Measurements from ENCODE around the gene RING1. TPM values are rescaled to one million over a fixed set of nuclear protein-coding genes. Genes with fewer than 3 reads are reported as not detected.

Gene RING1
- total RNA-seq, 1 donor from 2014 or later = 30.8 TPM

DNA sequence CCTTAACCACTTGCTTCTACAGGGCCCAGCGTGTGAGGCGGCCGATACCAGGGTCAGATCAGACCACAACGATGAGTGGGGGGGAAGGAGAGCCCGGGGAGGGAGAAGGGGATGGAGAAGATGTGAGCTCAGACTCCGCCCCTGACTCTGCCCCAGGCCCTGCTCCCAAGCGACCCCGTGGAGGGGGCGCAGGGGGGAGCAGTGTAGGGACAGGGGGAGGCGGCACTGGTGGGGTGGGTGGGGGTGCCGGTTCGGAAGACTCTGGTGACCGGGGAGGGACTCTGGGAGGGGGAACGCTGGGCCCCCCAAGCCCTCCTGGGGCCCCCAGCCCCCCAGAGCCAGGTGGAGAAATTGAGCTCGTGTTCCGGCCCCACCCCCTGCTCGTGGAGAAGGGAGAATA lies 2.8 kb downstream of the RING1 start:
- H4K20me1 ChIP-seq (ENCODE audit: insufficient read depth, low read length) = peaks cover 13% of the 10 kb centered on the region
- Mint-ChIP-seq H3K36me3 (ENCODE audit: low read depth, unreplicated experiment) (peaks cover 15% of the 10 kb centered on the region), H3K4me3 (ENCODE audit: unreplicated experiment) (no peak overlapping the region), H3K27ac (ENCODE audit: unreplicated experiment) (no peak overlapping the region), H3K4me1 (ENCODE audit: low read depth, unreplicated experiment) (peaks cover 14% of the 10 kb centered on the region), H3K27me3 (ENCODE audit: low read depth, unreplicated experiment) (peaks cover 19% of the 10 kb centered on the region), H3K9me3 (ENCODE audit: unreplicated experiment) (peaks cover 2% of the 10 kb centered on the region)
- H3K4me1 ChIP-seq (ENCODE audit: insufficient read depth, low read length) = peaks cover 23% of the 10 kb centered on the region
- peaks cover 26% of the 10 kb centered on the region for H3K79me2 ChIP-seq (ENCODE audit: insufficient read depth, low read length)
- H3K9me3 ChIP-seq (ENCODE audit: insufficient read depth, low read depth, low read length) = no peaks in the 10 kb centered on the region
- no peak for FAIRE-seq
- no peak overlapping the region for H3K27ac ChIP-seq (ENCODE audit: low read depth, low read length)
- peaks cover 13% of the 10 kb centered on the region for H3K36me3 ChIP-seq (ENCODE audit: insufficient read depth, low read length)
- no peak overlapping the region for H3K4me3 ChIP-seq (ENCODE audit: insufficient read depth, low read depth, low read length)
- no peak overlapping the region for H3K4me2 ChIP-seq (ENCODE audit: low read length)
- no peak overlapping the region for H3K9ac ChIP-seq (ENCODE audit: low read length)
- H2AFZ ChIP-seq (ENCODE audit: low read depth, low read length) = no peak overlapping the region
- DNase-seq (ENCODE audit: low read depth) = no peak
- TF ChIP-seq, protein P1, sequence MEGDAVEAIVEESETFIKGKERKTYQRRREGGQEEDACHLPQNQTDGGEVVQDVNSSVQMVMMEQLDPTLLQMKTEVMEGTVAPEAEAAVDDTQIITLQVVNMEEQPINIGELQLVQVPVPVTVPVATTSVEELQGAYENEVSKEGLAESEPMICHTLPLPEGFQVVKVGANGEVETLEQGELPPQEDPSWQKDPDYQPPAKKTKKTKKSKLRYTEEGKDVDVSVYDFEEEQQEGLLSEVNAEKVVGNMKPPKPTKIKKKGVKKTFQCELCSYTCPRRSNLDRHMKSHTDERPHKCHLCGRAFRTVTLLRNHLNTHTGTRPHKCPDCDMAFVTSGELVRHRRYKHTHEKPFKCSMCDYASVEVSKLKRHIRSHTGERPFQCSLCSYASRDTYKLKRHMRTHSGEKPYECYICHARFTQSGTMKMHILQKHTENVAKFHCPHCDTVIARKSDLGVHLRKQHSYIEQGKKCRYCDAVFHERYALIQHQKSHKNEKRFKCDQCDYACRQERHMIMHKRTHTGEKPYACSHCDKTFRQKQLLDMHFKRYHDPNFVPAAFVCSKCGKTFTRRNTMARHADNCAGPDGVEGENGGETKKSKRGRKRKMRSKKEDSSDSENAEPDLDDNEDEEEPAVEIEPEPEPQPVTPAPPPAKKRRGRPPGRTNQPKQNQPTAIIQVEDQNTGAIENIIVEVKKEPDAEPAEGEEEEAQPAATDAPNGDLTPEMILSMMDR (IDR thresholded peaks at IDR 0.05; ENCODE audit: insufficient read depth, low read depth, low read length) = no peak
- no peak for TF ChIP-seq EZH2 (IDR thresholded peaks at IDR 0.05; ENCODE audit: insufficient read depth, low read length)
- no peaks in the 10 kb centered on the region for H3K27me3 ChIP-seq (ENCODE audit: insufficient read depth, low read length)

DNA sequence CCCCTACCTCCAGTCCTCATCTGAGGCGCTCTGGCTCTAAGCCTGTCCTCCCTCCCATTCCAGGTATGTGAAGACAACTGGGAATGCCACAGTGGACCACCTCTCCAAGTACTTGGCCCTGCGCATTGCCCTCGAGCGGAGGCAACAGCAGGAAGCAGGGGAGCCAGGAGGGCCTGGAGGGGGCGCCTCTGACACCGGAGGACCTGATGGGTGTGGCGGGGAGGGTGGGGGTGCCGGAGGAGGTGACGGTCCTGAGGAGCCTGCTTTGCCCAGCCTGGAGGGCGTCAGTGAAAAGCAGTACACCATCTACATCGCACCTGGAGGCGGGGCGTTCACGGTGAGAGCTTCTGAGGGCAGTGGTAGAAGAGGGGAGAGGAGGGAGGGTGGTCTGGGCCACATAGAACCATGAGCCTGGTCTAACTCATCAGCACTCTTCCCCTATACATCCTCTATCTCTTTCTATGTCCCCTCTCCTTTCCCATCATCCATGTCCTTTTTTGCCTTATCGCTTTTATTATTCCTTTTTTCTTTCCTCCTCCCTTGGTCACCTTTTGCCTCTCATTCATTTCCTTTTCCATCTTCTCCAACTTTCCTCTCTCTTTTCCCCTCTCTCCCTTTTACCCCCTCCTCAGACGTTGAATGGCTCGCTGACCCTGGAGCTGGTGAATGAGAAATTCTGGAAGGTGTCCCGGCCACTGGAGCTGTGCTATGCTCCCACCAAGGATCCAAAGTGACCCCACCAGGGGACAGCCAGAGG lies 3.5 kb downstream of the RING1 start:
- peaks cover 26% of the 10 kb centered on the region for H3K79me2 ChIP-seq (ENCODE audit: insufficient read depth, low read length)
- no peaks in the 10 kb centered on the region for H3K9me3 ChIP-seq (ENCODE audit: insufficient read depth, low read depth, low read length)
- Mint-ChIP-seq H3K27ac (ENCODE audit: unreplicated experiment) (no peak overlapping the region), H3K27me3 (ENCODE audit: low read depth, unreplicated experiment) (peaks cover 25% of the 10 kb centered on the region), H3K9me3 (ENCODE audit: unreplicated experiment) (no peaks in the 10 kb centered on the region), H3K4me1 (ENCODE audit: low read depth, unreplicated experiment) (peaks cover 8% of the 10 kb centered on the region), H3K4me3 (ENCODE audit: unreplicated experiment) (peak overlapping the region; percentile 27), H3K36me3 (ENCODE audit: low read depth, unreplicated experiment) (peaks cover 15% of the 10 kb centered on the region)
- no peak overlapping the region for H2AFZ ChIP-seq (ENCODE audit: low read depth, low read length)
- no peak overlapping the region for H3K4me2 ChIP-seq (ENCODE audit: low read length)
- FAIRE-seq (no peak), DNase-seq (ENCODE audit: low read depth) (no peak)
- TF ChIP-seq, protein P1 (IDR thresholded peaks at IDR 0.05; ENCODE audit: insufficient read depth, low read depth, low read length) = no peak
- no peak overlapping the region for H3K27ac ChIP-seq (ENCODE audit: low read depth, low read length)
- peaks cover 16% of the 10 kb centered on the region for H3K4me1 ChIP-seq (ENCODE audit: insufficient read depth, low read length)
- H3K9ac ChIP-seq (ENCODE audit: low read length) = no peak overlapping the region
- peaks cover 13% of the 10 kb centered on the region for H4K20me1 ChIP-seq (ENCODE audit: insufficient read depth, low read length)
- H3K36me3 ChIP-seq (ENCODE audit: insufficient read depth, low read length) = peaks cover 13% of the 10 kb centered on the region
- no peaks in the 10 kb centered on the region for H3K27me3 ChIP-seq (ENCODE audit: insufficient read depth, low read length)
- H3K4me3 ChIP-seq (ENCODE audit: insufficient read depth, low read depth, low read length) = no peak overlapping the region

DNA sequence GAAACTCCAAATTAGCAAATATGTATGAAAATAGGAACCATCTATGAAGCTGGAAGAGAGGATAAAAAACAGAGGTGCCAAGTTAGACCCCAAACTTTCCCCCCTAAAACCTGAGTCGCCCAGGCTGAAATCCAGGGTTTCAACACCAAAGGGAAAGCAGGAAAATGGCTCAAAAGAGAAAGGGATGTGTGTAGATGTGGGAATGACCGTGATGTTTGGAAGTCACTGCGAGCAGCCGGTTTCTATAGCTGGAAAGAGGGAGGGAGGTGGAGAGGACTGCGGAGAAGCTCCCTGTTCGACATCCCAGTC lies 4.5 kb downstream of the RING1 start:
- Mint-ChIP-seq H3K4me1 (ENCODE audit: low read depth, unreplicated experiment) (peaks cover 6% of the 10 kb centered on the region), H3K27ac (ENCODE audit: unreplicated experiment) (peak overlapping the region; percentile 85), H3K36me3 (ENCODE audit: low read depth, unreplicated experiment) (peaks cover 15% of the 10 kb centered on the region), H3K27me3 (ENCODE audit: low read depth, unreplicated experiment) (peaks cover 28% of the 10 kb centered on the region), H3K4me3 (ENCODE audit: unreplicated experiment) (peak overlapping the region; percentile 85), H3K9me3 (ENCODE audit: unreplicated experiment) (no peaks in the 10 kb centered on the region)
- DNase-seq (ENCODE audit: low read depth) (no peak), FAIRE-seq (no peak)
- H3K79me2 ChIP-seq (ENCODE audit: insufficient read depth, low read length) = peaks cover 21% of the 10 kb centered on the region
- peak overlapping the region; percentile 60 for H3K9ac ChIP-seq (ENCODE audit: low read length)
- H4K20me1 ChIP-seq (ENCODE audit: insufficient read depth, low read length) = peaks cover 13% of the 10 kb centered on the region
- peak overlapping the region; percentile 85 for H2AFZ ChIP-seq (ENCODE audit: low read depth, low read length)
- peaks cover 9% of the 10 kb centered on the region for H3K4me1 ChIP-seq (ENCODE audit: insufficient read depth, low read length)
- H3K4me3 ChIP-seq (ENCODE audit: insufficient read depth, low read depth, low read length) = peak overlapping the region; percentile 60
- no peaks in the 10 kb centered on the region for H3K27me3 ChIP-seq (ENCODE audit: insufficient read depth, low read length)
- H3K4me2 ChIP-seq (ENCODE audit: low read length) = peak overlapping the region; percentile 90
- no peaks in the 10 kb centered on the region for H3K9me3 ChIP-seq (ENCODE audit: insufficient read depth, low read depth, low read length)
- TF ChIP-seq, protein P1 (IDR thresholded peaks at IDR 0.05; ENCODE audit: insufficient read depth, low read depth, low read length) = no peak
- no peak for TF ChIP-seq EZH2 (IDR thresholded peaks at IDR 0.05; ENCODE audit: insufficient read depth, low read length)
- peaks cover 13% of the 10 kb centered on the region for H3K36me3 ChIP-seq (ENCODE audit: insufficient read depth, low read length)
- H3K27ac ChIP-seq (ENCODE audit: low read depth, low read length) = no peak overlapping the region

Measured in astrocyte (in vitro differentiated cells and primary cell).